ENCODE data around the gene ARHGEF38. TPM values are rescaled to one million over a fixed set of nuclear protein-coding genes. Genes with fewer than 3 reads are reported as not detected.

Gene ARHGEF38
- total RNA-seq, 1 donor from 2014 or later, result not detected

DNA sequence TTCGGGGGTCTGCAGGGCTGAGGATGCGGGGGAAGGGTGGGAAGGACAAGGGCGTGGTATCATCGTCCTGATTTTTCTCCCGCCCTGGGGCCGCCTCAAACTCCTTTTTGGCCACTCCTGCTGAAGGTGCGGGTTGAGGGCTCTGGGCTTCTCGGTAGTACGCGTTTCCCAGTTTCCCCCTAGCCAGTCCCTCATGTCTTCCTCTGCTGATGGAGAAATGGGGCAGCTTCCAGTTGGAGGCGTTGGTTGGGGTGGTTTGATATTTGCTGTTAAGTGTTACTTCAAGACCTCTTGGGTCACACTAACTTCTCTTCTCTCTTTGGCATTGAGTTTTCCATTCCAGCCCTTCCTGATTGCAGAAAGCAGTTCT, 156.6 kb downstream of the ARHGEF38 start:
- Histone ChIP-seq H3K79me2 (ENCODE audit: insufficient read depth, low read length) (peaks cover 88% of the 10 kb centered on the region), H3K4me2 (ENCODE audit: low read length) (peak overlapping the region; percentile 93), H3K9me3 (ENCODE audit: insufficient read depth, low read depth, low read length) (no peaks in the 10 kb centered on the region), H2AFZ (ENCODE audit: low read depth, low read length) (peak overlapping the region; percentile 99), H3K27me3 (ENCODE audit: insufficient read depth, low read length) (no peaks in the 10 kb centered on the region), H3K27ac (ENCODE audit: low read depth, low read length) (peak overlapping the region; percentile 89), H3K36me3 (ENCODE audit: insufficient read depth, low read length) (no peaks in the 10 kb centered on the region), H3K9ac (ENCODE audit: low read length) (peak overlapping the region; percentile 97), H3K4me3 (ENCODE audit: insufficient read depth, low read depth, low read length) (peak overlapping the region; percentile 95), H4K20me1 (ENCODE audit: insufficient read depth, low read length) (peaks cover 8% of the 10 kb centered on the region), H3K4me1 (ENCODE audit: insufficient read depth, low read length) (peaks cover 9% of the 10 kb centered on the region)
- H3K27ac Mint-ChIP-seq (ENCODE audit: unreplicated experiment), result peak overlapping the region; percentile 72
- H3K36me3 Mint-ChIP-seq (ENCODE audit: low read depth, unreplicated experiment), result no peaks in the 10 kb centered on the region
- H3K4me1 Mint-ChIP-seq (ENCODE audit: low read depth, unreplicated experiment), result peaks cover 7% of the 10 kb centered on the region
- TF ChIP-seq EZH2 (IDR thresholded peaks at IDR 0.05; ENCODE audit: insufficient read depth, low read length), result no peak
- TF ChIP-seq, protein P1, sequence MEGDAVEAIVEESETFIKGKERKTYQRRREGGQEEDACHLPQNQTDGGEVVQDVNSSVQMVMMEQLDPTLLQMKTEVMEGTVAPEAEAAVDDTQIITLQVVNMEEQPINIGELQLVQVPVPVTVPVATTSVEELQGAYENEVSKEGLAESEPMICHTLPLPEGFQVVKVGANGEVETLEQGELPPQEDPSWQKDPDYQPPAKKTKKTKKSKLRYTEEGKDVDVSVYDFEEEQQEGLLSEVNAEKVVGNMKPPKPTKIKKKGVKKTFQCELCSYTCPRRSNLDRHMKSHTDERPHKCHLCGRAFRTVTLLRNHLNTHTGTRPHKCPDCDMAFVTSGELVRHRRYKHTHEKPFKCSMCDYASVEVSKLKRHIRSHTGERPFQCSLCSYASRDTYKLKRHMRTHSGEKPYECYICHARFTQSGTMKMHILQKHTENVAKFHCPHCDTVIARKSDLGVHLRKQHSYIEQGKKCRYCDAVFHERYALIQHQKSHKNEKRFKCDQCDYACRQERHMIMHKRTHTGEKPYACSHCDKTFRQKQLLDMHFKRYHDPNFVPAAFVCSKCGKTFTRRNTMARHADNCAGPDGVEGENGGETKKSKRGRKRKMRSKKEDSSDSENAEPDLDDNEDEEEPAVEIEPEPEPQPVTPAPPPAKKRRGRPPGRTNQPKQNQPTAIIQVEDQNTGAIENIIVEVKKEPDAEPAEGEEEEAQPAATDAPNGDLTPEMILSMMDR (IDR thresholded peaks at IDR 0.05; ENCODE audit: insufficient read depth, low read depth, low read length), result no peak
- H3K27me3 Mint-ChIP-seq (ENCODE audit: low read depth, unreplicated experiment), result no peaks in the 10 kb centered on the region
- no peak for FAIRE-seq
- H3K9me3 Mint-ChIP-seq (ENCODE audit: unreplicated experiment), result no peaks in the 10 kb centered on the region
- DNase-seq (ENCODE audit: low read depth), result peak; percentile 11
- peak overlapping the region; percentile 94 for H3K4me3 Mint-ChIP-seq (ENCODE audit: unreplicated experiment)

DNA sequence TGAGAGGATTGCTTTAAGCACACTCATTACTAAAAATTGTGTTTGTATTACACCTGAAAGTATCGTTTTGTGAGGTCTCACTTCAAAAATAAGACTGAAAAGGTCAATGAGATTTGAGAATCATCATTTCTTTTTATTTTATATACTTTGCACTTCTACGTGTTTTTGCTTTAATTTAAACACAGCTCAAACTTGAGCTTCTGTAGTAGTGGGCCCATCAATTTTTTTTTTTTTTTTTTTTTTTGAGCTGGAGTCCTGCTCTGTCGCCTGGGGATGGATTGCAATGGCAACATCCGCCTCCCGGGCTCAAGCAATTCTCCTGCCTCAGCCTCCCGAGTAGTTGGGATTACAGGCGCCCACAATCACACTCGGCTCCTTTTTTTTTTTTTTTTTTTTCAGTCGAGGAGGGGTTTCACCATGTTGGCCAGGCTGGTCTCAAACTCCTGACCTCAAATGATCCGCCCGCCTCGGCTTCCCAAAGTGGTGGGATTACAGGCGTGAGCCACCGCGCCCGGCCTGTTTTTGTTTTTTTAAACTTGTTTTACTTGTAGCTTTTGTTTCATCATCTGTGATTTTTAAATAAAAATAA, 157.7 kb downstream of the ARHGEF38 start:
- Histone ChIP-seq H2AFZ (ENCODE audit: low read depth, low read length) (no peak overlapping the region), H3K4me1 (ENCODE audit: insufficient read depth, low read length) (peaks cover 12% of the 10 kb centered on the region), H3K79me2 (ENCODE audit: insufficient read depth, low read length) (peaks cover 78% of the 10 kb centered on the region), H3K4me2 (ENCODE audit: low read length) (peak overlapping the region; percentile 93), H3K9ac (ENCODE audit: low read length) (peak overlapping the region; percentile 97), H4K20me1 (ENCODE audit: insufficient read depth, low read length) (peaks cover 2% of the 10 kb centered on the region), H3K27ac (ENCODE audit: low read depth, low read length) (no peak overlapping the region), H3K27me3 (ENCODE audit: insufficient read depth, low read length) (no peaks in the 10 kb centered on the region), H3K9me3 (ENCODE audit: insufficient read depth, low read depth, low read length) (no peaks in the 10 kb centered on the region), H3K4me3 (ENCODE audit: insufficient read depth, low read depth, low read length) (peak overlapping the region; percentile 95), H3K36me3 (ENCODE audit: insufficient read depth, low read length) (no peaks in the 10 kb centered on the region)
- H3K4me1 Mint-ChIP-seq (ENCODE audit: low read depth, unreplicated experiment), result peaks cover 7% of the 10 kb centered on the region
- no peak for DNase-seq (ENCODE audit: low read depth)
- no peak for FAIRE-seq
- H3K27ac Mint-ChIP-seq (ENCODE audit: unreplicated experiment), result no peak overlapping the region
- H3K4me3 Mint-ChIP-seq (ENCODE audit: unreplicated experiment), result peak overlapping the region; percentile 94
- H3K36me3 Mint-ChIP-seq (ENCODE audit: low read depth, unreplicated experiment), result no peaks in the 10 kb centered on the region
- H3K27me3 Mint-ChIP-seq (ENCODE audit: low read depth, unreplicated experiment), result no peaks in the 10 kb centered on the region
- no peaks in the 10 kb centered on the region for H3K9me3 Mint-ChIP-seq (ENCODE audit: unreplicated experiment)
- TF ChIP-seq, protein P1 (IDR thresholded peaks at IDR 0.05; ENCODE audit: insufficient read depth, low read depth, low read length), result no peak
- no peak for TF ChIP-seq EZH2 (IDR thresholded peaks at IDR 0.05; ENCODE audit: insufficient read depth, low read length)

DNA sequence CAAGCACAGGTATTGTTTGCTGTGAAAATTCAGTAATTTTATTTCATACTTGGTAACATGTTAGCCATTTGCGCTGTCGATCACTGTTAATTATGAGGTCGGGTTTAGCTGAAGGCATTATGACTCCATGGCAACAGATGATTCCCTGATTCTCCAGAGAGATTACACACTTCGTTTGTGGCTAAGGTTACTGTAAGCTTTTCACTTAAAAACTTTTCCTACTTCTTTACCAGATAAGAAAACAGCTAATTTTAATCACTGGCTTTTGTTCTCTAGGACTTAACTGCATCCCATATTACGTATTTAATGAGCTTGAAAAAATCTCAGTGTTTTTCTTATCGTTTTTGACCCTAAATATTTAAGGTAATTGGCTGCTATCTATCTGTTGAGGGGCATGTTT, 158.3 kb downstream of the ARHGEF38 start:
- Histone ChIP-seq H3K36me3 (ENCODE audit: insufficient read depth, low read length) (no peaks in the 10 kb centered on the region), H3K9ac (ENCODE audit: low read length) (no peak overlapping the region), H3K4me2 (ENCODE audit: low read length) (no peak overlapping the region), H3K79me2 (ENCODE audit: insufficient read depth, low read length) (peaks cover 72% of the 10 kb centered on the region), H4K20me1 (ENCODE audit: insufficient read depth, low read length) (peaks cover 2% of the 10 kb centered on the region), H3K27ac (ENCODE audit: low read depth, low read length) (no peak overlapping the region), H2AFZ (ENCODE audit: low read depth, low read length) (no peak overlapping the region), H3K4me3 (ENCODE audit: insufficient read depth, low read depth, low read length) (no peak overlapping the region), H3K4me1 (ENCODE audit: insufficient read depth, low read length) (peaks cover 12% of the 10 kb centered on the region), H3K9me3 (ENCODE audit: insufficient read depth, low read depth, low read length) (no peaks in the 10 kb centered on the region), H3K27me3 (ENCODE audit: insufficient read depth, low read length) (no peaks in the 10 kb centered on the region)
- no peak for DNase-seq (ENCODE audit: low read depth)
- Mint-ChIP-seq H3K4me3 (ENCODE audit: unreplicated experiment) (no peak overlapping the region), H3K36me3 (ENCODE audit: low read depth, unreplicated experiment) (no peaks in the 10 kb centered on the region), H3K27me3 (ENCODE audit: low read depth, unreplicated experiment) (no peaks in the 10 kb centered on the region), H3K4me1 (ENCODE audit: low read depth, unreplicated experiment) (peaks cover 7% of the 10 kb centered on the region), H3K27ac (ENCODE audit: unreplicated experiment) (no peak overlapping the region), H3K9me3 (ENCODE audit: unreplicated experiment) (no peaks in the 10 kb centered on the region)
- no peak for TF ChIP-seq EZH2 (IDR thresholded peaks at IDR 0.05; ENCODE audit: insufficient read depth, low read length)
- TF ChIP-seq, protein P1 (IDR thresholded peaks at IDR 0.05; ENCODE audit: insufficient read depth, low read depth, low read length), result no peak
- no peak for FAIRE-seq

Measured in astrocyte (in vitro differentiated cells and primary cell).